GM23338 (cell line): ENCODE results near the gene RBM14.

ENCODE experiments used
- CREB1 ChIP-seq: fragments of 250-450 bp; sonication (Bioruptor Pico); IDR thresholded peaks from 2 replicates; pipeline ENCODE4 v1.5.0; 2020; ENCODE audit warnings: low read depth, mild to moderate bottlenecking, moderate library complexity
- EZH2 ChIP-seq: fragments of 200-600 bp; sonication (generic); IDR thresholded peaks from one replicate; pipeline ENCODE4 v1.8.0; 2017; ENCODE audit warnings: antibody characterized with exemption, mild to moderate bottlenecking, low read depth; ENCODE audit not compliant: unreplicated experiment
- EZH2phosphoT487 ChIP-seq: fragments of 200-600 bp; sonication (generic); IDR thresholded peaks from one replicate; pipeline ENCODE4 v1.8.1; 2018; ENCODE audit warnings: antibody characterized with exemption; ENCODE audit not compliant: unreplicated experiment
- JUNB ChIP-seq: IDR thresholded peaks from one replicate; pipeline ENCODE4 v1.6.1; 2016; ENCODE audit warnings: antibody characterized with exemption; ENCODE audit not compliant: unreplicated experiment
- NANOG ChIP-seq: IDR thresholded peaks from 2 replicates; pipeline ENCODE4 v1.6.1; 2016; ENCODE audit warnings: antibody characterized with exemption, borderline replicate concordance
- POLR2AphosphoS5 ChIP-seq: IDR thresholded peaks from 2 replicates; pipeline ENCODE4 v1.6.1; 2016; ENCODE audit warnings: antibody characterized with exemption, low read depth
- ZNF331 ChIP-seq: fragments of 250-450 bp; sonication (Bioruptor Pico); IDR thresholded peaks from 2 replicates; pipeline ENCODE4 v1.5.0; 2020; ENCODE audit warnings: low read depth, mild to moderate bottlenecking, moderate library complexity
- TF ChIP-seq, protein P1 (sequence below), 2 experiments: fragments of 200-600 bp in 1 of 2; sonication (generic) in 1 of 2; conservative IDR thresholded peaks; 2 replicates each; pipeline versions ENCODE4 v1.5.1 to v1.6.1; 2016 to 2017; ENCODE audit warnings: antibody characterized with exemption in 2 of 2, low read depth in 2 of 2, mild to moderate bottlenecking in 2 of 2, moderate library complexity in 1 of 2
- TF ChIP-seq, protein P2 (sequence below): IDR thresholded peaks from one replicate; pipeline ENCODE4 v1.6.1; 2018; ENCODE audit warnings: antibody characterized with exemption; ENCODE audit not compliant: unreplicated experiment

GRCh38 chr11:66609721-66610617, 6.5 kb upstream of the RBM14 start:
- TF ChIP-seq, protein P1, sequence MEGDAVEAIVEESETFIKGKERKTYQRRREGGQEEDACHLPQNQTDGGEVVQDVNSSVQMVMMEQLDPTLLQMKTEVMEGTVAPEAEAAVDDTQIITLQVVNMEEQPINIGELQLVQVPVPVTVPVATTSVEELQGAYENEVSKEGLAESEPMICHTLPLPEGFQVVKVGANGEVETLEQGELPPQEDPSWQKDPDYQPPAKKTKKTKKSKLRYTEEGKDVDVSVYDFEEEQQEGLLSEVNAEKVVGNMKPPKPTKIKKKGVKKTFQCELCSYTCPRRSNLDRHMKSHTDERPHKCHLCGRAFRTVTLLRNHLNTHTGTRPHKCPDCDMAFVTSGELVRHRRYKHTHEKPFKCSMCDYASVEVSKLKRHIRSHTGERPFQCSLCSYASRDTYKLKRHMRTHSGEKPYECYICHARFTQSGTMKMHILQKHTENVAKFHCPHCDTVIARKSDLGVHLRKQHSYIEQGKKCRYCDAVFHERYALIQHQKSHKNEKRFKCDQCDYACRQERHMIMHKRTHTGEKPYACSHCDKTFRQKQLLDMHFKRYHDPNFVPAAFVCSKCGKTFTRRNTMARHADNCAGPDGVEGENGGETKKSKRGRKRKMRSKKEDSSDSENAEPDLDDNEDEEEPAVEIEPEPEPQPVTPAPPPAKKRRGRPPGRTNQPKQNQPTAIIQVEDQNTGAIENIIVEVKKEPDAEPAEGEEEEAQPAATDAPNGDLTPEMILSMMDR (conservative IDR thresholded peaks at IDR 0.05; ENCODE audit: low read depth in 2 of 2) = no peak
- no peak for TF ChIP-seq POLR2AphosphoS5
- no peak for TF ChIP-seq EZH2
- TF ChIP-seq ZNF331 (CRISPR knock-in tag) = no peak
- TF ChIP-seq, protein P2, sequence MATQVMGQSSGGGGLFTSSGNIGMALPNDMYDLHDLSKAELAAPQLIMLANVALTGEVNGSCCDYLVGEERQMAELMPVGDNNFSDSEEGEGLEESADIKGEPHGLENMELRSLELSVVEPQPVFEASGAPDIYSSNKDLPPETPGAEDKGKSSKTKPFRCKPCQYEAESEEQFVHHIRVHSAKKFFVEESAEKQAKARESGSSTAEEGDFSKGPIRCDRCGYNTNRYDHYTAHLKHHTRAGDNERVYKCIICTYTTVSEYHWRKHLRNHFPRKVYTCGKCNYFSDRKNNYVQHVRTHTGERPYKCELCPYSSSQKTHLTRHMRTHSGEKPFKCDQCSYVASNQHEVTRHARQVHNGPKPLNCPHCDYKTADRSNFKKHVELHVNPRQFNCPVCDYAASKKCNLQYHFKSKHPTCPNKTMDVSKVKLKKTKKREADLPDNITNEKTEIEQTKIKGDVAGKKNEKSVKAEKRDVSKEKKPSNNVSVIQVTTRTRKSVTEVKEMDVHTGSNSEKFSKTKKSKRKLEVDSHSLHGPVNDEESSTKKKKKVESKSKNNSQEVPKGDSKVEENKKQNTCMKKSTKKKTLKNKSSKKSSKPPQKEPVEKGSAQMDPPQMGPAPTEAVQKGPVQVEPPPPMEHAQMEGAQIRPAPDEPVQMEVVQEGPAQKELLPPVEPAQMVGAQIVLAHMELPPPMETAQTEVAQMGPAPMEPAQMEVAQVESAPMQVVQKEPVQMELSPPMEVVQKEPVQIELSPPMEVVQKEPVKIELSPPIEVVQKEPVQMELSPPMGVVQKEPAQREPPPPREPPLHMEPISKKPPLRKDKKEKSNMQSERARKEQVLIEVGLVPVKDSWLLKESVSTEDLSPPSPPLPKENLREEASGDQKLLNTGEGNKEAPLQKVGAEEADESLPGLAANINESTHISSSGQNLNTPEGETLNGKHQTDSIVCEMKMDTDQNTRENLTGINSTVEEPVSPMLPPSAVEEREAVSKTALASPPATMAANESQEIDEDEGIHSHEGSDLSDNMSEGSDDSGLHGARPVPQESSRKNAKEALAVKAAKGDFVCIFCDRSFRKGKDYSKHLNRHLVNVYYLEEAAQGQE = no peak
- no peak for TF ChIP-seq CREB1
- no peak for TF ChIP-seq EZH2phosphoT487
- TF ChIP-seq JUNB = no peak
- TF ChIP-seq NANOG = no peak
